K562 (cell line): ENCODE results near the gene C1QTNF3. TPM values are rescaled to one million over a fixed set of nuclear protein-coding genes. Genes with fewer than 3 reads are reported as not detected.

Experiments used
- ATAC-seq: fragments of 200-7000 bp; cut with Tn5 transposase; 3 replicates; pipeline ENCODE4 v1.9.1; 2020; ENCODE audit warnings: moderate library complexity
- BruUV-seq: library from RNA; stranded (reverse); fragments of 400-500 nt; replicated peaks from 2 replicates; lab custom pipeline; 2021; lab: Mats Ljungman, UMichigan
- CTCF ChIA-PET: fragments of 300-600 bp; formaldehyde crosslinking; extraction: SDS; loops from one replicate; lab custom pipeline; 2021; ENCODE audit warnings: low intra/inter-chr PET ratio; lab: Yijun Ruan, JAX
- POLR2A ChIA-PET: fragments of 300-600, 350-650 bp; sonication (Branson Sonifier 250); formaldehyde crosslinking; extraction: SDS; loops from one replicate; lab custom pipeline; 2021; ENCODE audit warnings: antibody characterized with exemption, inconsistent platforms; lab: Yijun Ruan, JAX
- DNase-seq, 4 experiments: peaks; one replicate each; pipeline versions ENCODE4 v3.0.0 to v3.0.0-alpha.2; 2011 to 2018; ENCODE audit warnings: low spot score in 3 of 4, mixed read lengths in 3 of 4; ENCODE audit errors: extremely low read depth in 1 of 4
- FAIRE-seq: peaks from 2 replicates; lab custom pipeline; 2011; peaks lifted over from hg19 to GRCh38; lab: Jason Lieb, UNC
- H2AFZ ChIP-seq: 2 replicates; pipeline ENCODE4 v1.6.0; 2011; ENCODE audit warnings: low read depth, low read length, control low read depth, inconsistent platforms
- H3K27ac ChIP-seq: fragments of 200-600 bp; 3 replicates; pipeline ENCODE4 v1.8.0; 2011; ENCODE audit warnings: low read depth, mild to moderate bottlenecking, control low read depth, inconsistent platforms, low read length, moderate library complexity, mixed read lengths; ENCODE audit errors: extremely low read depth
- H3K27me3 ChIP-seq, 2 experiments: fragments of 300-600 bp in 1 of 2; 2 replicates in 1 of 2; 3 replicates in 1 of 2; pipeline versions ENCODE4 v1.6.0 to v1.8.0; 2011; ENCODE audit warnings: inconsistent platforms in 2 of 2, low read length in 2 of 2, mild to moderate bottlenecking in 1 of 2, mixed read lengths in 1 of 2, moderate library complexity in 1 of 2; ENCODE audit not compliant: control insufficient read depth in 2 of 2, insufficient read depth in 2 of 2
- H3K36me3 ChIP-seq: fragments of 300-600 bp; 3 replicates; pipeline ENCODE4 v1.8.0; 2011; ENCODE audit warnings: mild to moderate bottlenecking, low read length, inconsistent platforms; ENCODE audit not compliant: control insufficient read depth, insufficient read depth
- H3K4me1 ChIP-seq, 2 experiments: fragments of 200-600 bp in 1 of 2; replicated peaks in 1 of 2; 2 replicates in 1 of 2; 3 replicates in 1 of 2; pipeline versions ENCODE4 v1.5.1 to v1.8.0; 2011; ENCODE audit warnings: inconsistent platforms in 2 of 2, low read length in 2 of 2, mild to moderate bottlenecking in 1 of 2, mixed read lengths in 1 of 2, moderate library complexity in 1 of 2; ENCODE audit not compliant: control insufficient read depth in 2 of 2, insufficient read depth in 2 of 2
- H3K4me2 ChIP-seq: 2 replicates; pipeline ENCODE4 v1.6.1; 2011; ENCODE audit warnings: low read length, control low read depth, inconsistent platforms, mixed read lengths; ENCODE audit not compliant: insufficient read depth
- H3K4me3 ChIP-seq: fragments of 200-600 bp; sonication (generic), shearing (Covaris generic); 2 replicates; pipeline ENCODE4 v1.5.1; 2016; ENCODE audit warnings: control low read depth, inconsistent platforms
- H3K79me2 ChIP-seq: fragments of 200-600 bp; 3 replicates; pipeline ENCODE4 v1.8.0; 2011; ENCODE audit warnings: low read length, inconsistent platforms; ENCODE audit not compliant: control insufficient read depth, insufficient read depth
- H3K9ac ChIP-seq, 2 experiments: 2 replicates each; pipeline versions ENCODE4 v1.6.0 to v1.6.1; 2011; ENCODE audit warnings: low read depth in 2 of 2, low read length in 2 of 2, control low read depth in 1 of 2, inconsistent platforms in 1 of 2, mild to moderate bottlenecking in 1 of 2, mixed read lengths in 1 of 2; ENCODE audit not compliant: insufficient read depth in 1 of 2
- H3K9me1 ChIP-seq: one replicate; pipeline ENCODE4 v1.6.0; 2011; ENCODE audit warnings: inconsistent platforms, mild to moderate bottlenecking, low read length, moderate library complexity; ENCODE audit not compliant: control insufficient read depth, insufficient read depth
- H3K9me3 ChIP-seq: replicated peaks from 2 replicates; pipeline ENCODE4 v1.5.1; 2011; ENCODE audit warnings: low read depth, low read length, inconsistent platforms; ENCODE audit not compliant: control insufficient read depth, insufficient read depth
- H4K20me1 ChIP-seq: replicated peaks from 2 replicates; pipeline ENCODE4 v1.6.1; 2011; ENCODE audit warnings: low read length, inconsistent platforms, mixed read lengths; ENCODE audit not compliant: control insufficient read depth, insufficient read depth
- ARHGAP35 ChIP-seq: fragments of 450-650 bp; IDR thresholded peaks from 2 replicates; pipeline ENCODE4 v1.6.1; 2018; ENCODE audit not compliant: partially characterized antibody
- CEBPG ChIP-seq, 3 experiments: fragments of 200-800 bp in 1 of 3; sonication (Bioruptor generic) in 1 of 3; sonication (generic) in 1 of 3; formaldehyde crosslinking in 1 of 3; IDR thresholded peaks in 2 of 3; conservative IDR thresholded peaks in 1 of 3; 2 replicates each; pipeline versions ENCODE4 v1.6.1 to v1.8.0; 2016 to 2022; ENCODE audit warnings: missing compliant biosample characterization in 2 of 3, missing genetic modification characterization in 2 of 3, mild to moderate bottlenecking in 1 of 3, missing genetic modification reagents in 1 of 3
- CTCF ChIP-seq, 3 experiments: IDR thresholded peaks in 2 of 3; conservative IDR thresholded peaks in 1 of 3; 2 replicates each; pipeline ENCODE4 v1.5.1; 2011 to 2012; ENCODE audit warnings: low read length in 3 of 3, mild to moderate bottlenecking in 3 of 3, control low read depth in 2 of 3, improper control_type of control experiment in 1 of 3, inconsistent platforms in 1 of 3, low read depth in 1 of 3, mixed read lengths in 1 of 3, moderate library complexity in 1 of 3; ENCODE audit not compliant: insufficient read depth in 2 of 3
- PRMT5 ChIP-seq: sonication (generic); formaldehyde crosslinking; IDR thresholded peaks from 2 replicates; pipeline ENCODE4 v1.5.0; 2020; ENCODE audit warnings: missing genetic modification reagents
- REST ChIP-seq, 2 experiments: fragments of 450-650 bp; formaldehyde crosslinking in 1 of 2; IDR thresholded peaks; 2 replicates each; pipeline versions ENCODE4 v1.4.0 to v1.6.1; 2014 to 2020; ENCODE audit warnings: mild to moderate bottlenecking in 2 of 2, borderline replicate concordance in 1 of 2, low read depth in 1 of 2
- SMC3 ChIP-seq: conservative IDR thresholded peaks from 2 replicates; pipeline ENCODE4 v1.6.1; 2011; ENCODE audit warnings: low read depth, low read length, improper control_type of control experiment; ENCODE audit not compliant: insufficient read depth
- ZFP1 ChIP-seq: fragments of 450-650 bp; formaldehyde crosslinking; IDR thresholded peaks from 2 replicates; pipeline ENCODE4 v1.4.0; 2020; ENCODE audit warnings: mild to moderate bottlenecking, mixed read lengths
- WGBS: fragments of 100-300 bp; shearing (Covaris generic); methylation state at CpG from one replicate; pipeline ENCODE4 v1.1.6; 2016; ENCODE audit warnings: low coverage, mixed read lengths; ENCODE audit not compliant: insufficient coverage; ENCODE audit errors: missing lambda C conversion rate; 5-methylcytosine and 5-hydroxymethylcytosine counted together
- in situ Hi-C: fragments of 300-500 bp; cut with MboI; formaldehyde crosslinking; loops from 4 replicates; pipeline ENCODE4 v1.15.0; 2018; ENCODE audit warnings: inconsistent platforms, mixed read lengths
- intact Hi-C: fragments of 100-400 bp; cut with micrococcal nuclease; formaldehyde crosslinking; loops from 2 replicates; pipeline ENCODE4 v1.14.2; 2022
- polyA plus RNA-seq, 8 experiments: library from polyadenylated mRNA; depleted of rRNA in 4 of 8; stranded (reverse) in 5 of 8; unstranded in 3 of 8; fragments of >200 nt; fragmentation: Nextera tagmentation in 2 of 8; fragmentation: Illumina TruSeq in 1 of 8; extraction: Ambion mirVana in 2 of 8; extraction: Trizol in 1 of 8; gene quantifications; 2 replicates each; pipeline versions ENCODE4 v1.2.1 to v1.2.3, GENCODE V29; 2011 to 2014; ENCODE audit warnings: inconsistent platforms in 1 of 8, missing spikeins in 1 of 8
- total RNA-seq, 7 experiments: library from RNA; depleted of rRNA in 6 of 7; stranded (reverse); fragments of >200 nt in 6 of 7; fragmentation: Illumina TruSeq in 2 of 7; extraction: Trizol in 2 of 7; gene quantifications; 2 replicates each; pipeline versions ENCODE4 v1.2.1 to v1.2.3, GENCODE V29; 2011 to 2021; ENCODE audit warnings: low replicate concordance in 1 of 7

The C1QTNF3 gene
- total and polyA plus RNA-seq, 9 of the 15 experiments (the other 6 are each of a cell fraction or from before 2014, with no cell fraction given), result 0.51 to 3.3 (median 2.0) TPM

- no peak overlapping the region for H3K4me2 ChIP-seq
- FAIRE-seq, result peak; percentile 65
- H4K20me1 ChIP-seq, result no peaks in the 10 kb centered on the region
- peaks cover 5 to 10% of the 10 kb centered on the region in 2 experiments; a peak in 4 of 5 replicates for H3K27me3 ChIP-seq
- intact Hi-C loops (no loop called here), in situ Hi-C loops (no loop called here)
- H3K9me1 ChIP-seq, result no peaks in the 10 kb centered on the region
- peak; percentile 94 for ATAC-seq
- no peak overlapping the region for H3K27ac ChIP-seq
- H3K36me3 ChIP-seq, result no peaks in the 10 kb centered on the region
- no TSS peak for BruUV-seq
- peak overlapping the region; percentile 73 for H2AFZ ChIP-seq
- 0 out of 4 replicates have a peak overlapping the region, but pooled peaks of 1 of the 2 experiments have one; percentile 23 for H3K9ac ChIP-seq
- DNase-seq, result peak in 2 of 4 experiments; percentile 34 to 43
- H3K9me3 ChIP-seq, result no peaks in the 10 kb centered on the region
- ChIA-PET POLR2A (interaction anchor here (0.6 to 1.0 kb wide), 2 partner anchors 9 to 189 kb away, joined by 3 to 4 read pairs; no protein-coding TSS in a partner anchor), CTCF (interaction anchor here (1.4 kb wide), 1 partner anchor 534 kb away, joined by 5 read pairs; no protein-coding TSS in a partner anchor)
- no peaks in the 10 kb centered on the region for H3K4me1 ChIP-seq
- no peaks in the 10 kb centered on the region for H3K79me2 ChIP-seq
- H3K4me3 ChIP-seq, result no peak overlapping the region
- 2% methylated on average over 10 of the region's 10 CpGs for WGBS
- TF ChIP-seq PRMT5 (no peak), ARHGAP35 (no peak), CEBPG (CRISPR knock-in tag; IDR thresholded peaks at IDR 0.05) (no peak), CEBPG (tag; conservative IDR thresholded peaks at IDR 0.05 in 1 of 2, IDR thresholded peaks at IDR 0.05 in 1 of 2) (no peak), ZFP1 (CRISPR knock-in tag) (no peak), REST (IDR thresholded peaks at IDR 0.05; ENCODE audit: borderline replicate concordance) (peak; percentile 37; the same call in 1 of the 2 replicates), REST (CRISPR knock-in tag; IDR thresholded peaks at IDR 0.05; ENCODE audit: low read depth) (no peak), CTCF (IDR thresholded peaks at IDR 0.05 in 2 of 3, conservative IDR thresholded peaks at IDR 0.05 in 1 of 3; ENCODE audit: insufficient read depth in 2 of 3, low read depth in 1 of 3, low read length in 3 of 3) (peak; percentile 54 to 80 (median 70); a peak in 5 of 6 replicates), SMC3 (peak; percentile 57)
These were observed 73.2 kb downstream of the C1QTNF3 start for GRCh38 chr5:33969572-33970452.
